ENCODE measurements around the gene IGSF11.

IGSF11 gene

GRCh38 chr3:118850687-118851086, 184.0 kb downstream of the IGSF11 start:
- TF ChIP-seq NFIC (IDR thresholded peaks at IDR 0.05), result no peak

All from Ishikawa (cell line).